ENCODE results near the gene SLC22A9. TPM values are rescaled to one million over a fixed set of nuclear protein-coding genes. Genes with fewer than 3 reads are reported as not detected.

The SLC22A9 gene
- total RNA-seq, 1 experiment from 2014 or later: not detected

DNA sequence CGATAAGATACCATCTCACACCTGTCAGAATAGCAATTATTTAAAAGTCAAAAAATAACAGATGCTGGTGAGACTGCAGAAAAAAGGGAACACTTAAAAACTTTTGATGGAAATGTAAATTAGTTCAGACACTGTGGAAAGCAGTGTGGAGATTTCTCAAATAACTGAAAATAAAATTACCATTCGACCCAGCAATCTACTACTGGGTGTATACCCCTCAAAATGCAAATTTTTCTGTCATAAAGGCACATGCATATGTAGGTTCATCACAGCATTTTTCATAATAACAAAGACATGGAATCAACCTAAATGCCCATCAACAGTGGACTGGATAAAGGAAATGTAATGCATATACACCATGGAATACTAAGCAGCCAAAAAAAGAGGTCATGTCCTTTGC lies 10.5 kb downstream of the SLC22A9 start:
- H3K27ac Mint-ChIP-seq: no peak overlapping the region
- no peak overlapping the region for H3K18ac ChIP-seq (ENCODE audit: insufficient read length, low read depth, low read length)

More for the DNA sequence above, 10.5 kb downstream of the SLC22A9 start:
- H3T11ph ChIP-seq (ENCODE audit: low read length): no peak overlapping the region
- H3K14ac ChIP-seq (ENCODE audit: insufficient read depth, low read length): no peak overlapping the region
- no peak overlapping the region for H4K91ac ChIP-seq (ENCODE audit: insufficient read length, low read depth, low read length)
- H3K79me1 ChIP-seq (ENCODE audit: insufficient read depth, low read depth, low read length, poor library complexity, severe bottlenecking): no peaks in the 10 kb centered on the region
- DNase-seq: no peak
- H2AFZ ChIP-seq (ENCODE audit: low read length): no peak overlapping the region
- TF ChIP-seq, protein P1, sequence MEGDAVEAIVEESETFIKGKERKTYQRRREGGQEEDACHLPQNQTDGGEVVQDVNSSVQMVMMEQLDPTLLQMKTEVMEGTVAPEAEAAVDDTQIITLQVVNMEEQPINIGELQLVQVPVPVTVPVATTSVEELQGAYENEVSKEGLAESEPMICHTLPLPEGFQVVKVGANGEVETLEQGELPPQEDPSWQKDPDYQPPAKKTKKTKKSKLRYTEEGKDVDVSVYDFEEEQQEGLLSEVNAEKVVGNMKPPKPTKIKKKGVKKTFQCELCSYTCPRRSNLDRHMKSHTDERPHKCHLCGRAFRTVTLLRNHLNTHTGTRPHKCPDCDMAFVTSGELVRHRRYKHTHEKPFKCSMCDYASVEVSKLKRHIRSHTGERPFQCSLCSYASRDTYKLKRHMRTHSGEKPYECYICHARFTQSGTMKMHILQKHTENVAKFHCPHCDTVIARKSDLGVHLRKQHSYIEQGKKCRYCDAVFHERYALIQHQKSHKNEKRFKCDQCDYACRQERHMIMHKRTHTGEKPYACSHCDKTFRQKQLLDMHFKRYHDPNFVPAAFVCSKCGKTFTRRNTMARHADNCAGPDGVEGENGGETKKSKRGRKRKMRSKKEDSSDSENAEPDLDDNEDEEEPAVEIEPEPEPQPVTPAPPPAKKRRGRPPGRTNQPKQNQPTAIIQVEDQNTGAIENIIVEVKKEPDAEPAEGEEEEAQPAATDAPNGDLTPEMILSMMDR (conservative IDR thresholded peaks at IDR 0.05): no peak
- no peak overlapping the region for H3K4ac ChIP-seq (ENCODE audit: low read depth, low read length)
- Mint-ChIP-seq H3K27me3 (ENCODE audit: low read depth) (no peaks in the 10 kb centered on the region; the same call in 1 of the 2 replicates), H3K36me3 (ENCODE audit: insufficient read depth in 1 of 3, low read depth in 3 of 3) (no peaks in the 10 kb centered on the region), H3K9me3 (no peaks in the 10 kb centered on the region), H3K4me3 (no peak overlapping the region), H3K4me1 (no peaks in the 10 kb centered on the region)
- H3K27me3 ChIP-seq (ENCODE audit: insufficient read depth, low read length): no peaks in the 10 kb centered on the region
- WGBS (ENCODE audit: extremely low coverage, insufficient read length, low lambda C conversion rate): no CpG with 5 or more reads among the region's 2 CpGs
- no peaks in the 10 kb centered on the region for H3K79me2 ChIP-seq (ENCODE audit: insufficient read depth, low read length)
- no peak overlapping the region for H3K4me2 ChIP-seq (ENCODE audit: insufficient read depth, insufficient read length, low read length)
- no peak overlapping the region for H2BK20ac ChIP-seq (ENCODE audit: low read depth, low read length, poor library complexity, severe bottlenecking)
- no peak overlapping the region for H2BK12ac ChIP-seq (ENCODE audit: insufficient read length, low read depth, low read length)
- no peak overlapping the region for H2BK15ac ChIP-seq (ENCODE audit: low read depth, low read length)
- no peak overlapping the region for H2BK5ac ChIP-seq (ENCODE audit: insufficient read length, low read length)
- no peaks in the 10 kb centered on the region for H4K20me1 ChIP-seq (ENCODE audit: control insufficient read depth, insufficient read depth, insufficient read length)
- no peak overlapping the region for H4K5ac ChIP-seq (ENCODE audit: insufficient read length, low read depth, low read length)
- no peak overlapping the region for H3K23ac ChIP-seq (ENCODE audit: insufficient read length, low read depth, low read length)
- H4K8ac ChIP-seq (replicated peaks; ENCODE audit: insufficient read length, low read depth, low read length): no peak overlapping the region
- no peaks in the 10 kb centered on the region for H3K9me3 ChIP-seq (ENCODE audit: control insufficient read depth, low read depth, low read length)
- H2AK5ac ChIP-seq (ENCODE audit: insufficient read length, low read length): no peak overlapping the region
- no peaks in the 10 kb centered on the region for H3K23me2 ChIP-seq (ENCODE audit: insufficient read length, low read depth, low read length, poor library complexity, severe bottlenecking)
- no peaks in the 10 kb centered on the region for H3K4me1 ChIP-seq (ENCODE audit: insufficient read depth, low read length)
- no peak overlapping the region for H3K56ac ChIP-seq (ENCODE audit: insufficient read length, low read depth, low read length)
- no peak overlapping the region for H3K27ac ChIP-seq (ENCODE audit: insufficient read length, low read depth, low read length)
- no peak overlapping the region for H3K9ac ChIP-seq (ENCODE audit: extremely low read depth, insufficient read length, low read length)
- H2BK120ac ChIP-seq (ENCODE audit: low read depth, low read length, poor library complexity, severe bottlenecking): no peak overlapping the region
